HG02981 (cell line): ENCODE data around the gene ZNF385D.

Experiments used
- ATAC-seq: cut with Tn5 transposase; IDR thresholded peaks from one replicate; pipeline ENCODE4 v1.9.1; 2021; ENCODE audit warnings: mild to moderate bottlenecking, moderate library complexity; ENCODE audit not compliant: unreplicated experiment

Gene ZNF385D

DNA sequence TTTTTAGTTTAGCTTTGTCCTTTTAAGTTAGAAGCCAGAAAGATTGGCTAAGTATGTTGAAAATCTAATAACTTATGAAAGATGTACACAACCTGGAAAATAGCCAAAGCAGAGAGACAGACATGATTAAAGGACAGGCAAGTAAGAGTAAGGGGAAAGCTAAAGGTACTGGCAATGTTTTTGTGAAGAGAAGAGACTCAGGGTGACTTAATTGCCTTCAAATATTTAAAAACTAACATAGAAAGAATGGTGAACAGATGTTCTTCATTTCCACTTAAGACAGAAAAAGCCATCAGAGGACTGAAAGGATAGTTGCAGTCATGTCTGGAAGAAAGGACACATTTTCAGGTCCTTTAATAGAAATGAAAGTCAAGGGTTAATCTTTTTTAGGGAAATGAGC is 68.8 kb downstream of the ZNF385D start:
- no peak for ATAC-seq

DNA sequence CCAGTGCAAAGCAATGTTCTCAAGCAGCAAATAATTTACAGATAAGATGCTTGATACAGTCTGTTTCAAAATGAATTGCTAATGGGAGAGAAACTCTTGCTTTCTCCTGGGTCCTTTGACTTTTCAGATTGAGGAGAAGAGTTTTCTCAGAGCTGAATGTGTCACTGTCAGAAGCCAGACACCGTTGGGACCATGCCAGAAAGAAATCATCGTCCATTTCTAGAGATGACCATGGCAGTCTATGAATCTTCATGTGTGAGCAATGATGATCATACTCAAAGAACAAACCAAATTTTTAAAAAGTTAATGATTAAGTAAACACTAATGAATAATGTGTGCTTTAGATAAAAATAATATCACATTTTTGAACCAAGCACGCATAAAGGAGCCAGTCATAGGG is 77.6 kb downstream of the ZNF385D start:
- ATAC-seq, result no peak

DNA sequence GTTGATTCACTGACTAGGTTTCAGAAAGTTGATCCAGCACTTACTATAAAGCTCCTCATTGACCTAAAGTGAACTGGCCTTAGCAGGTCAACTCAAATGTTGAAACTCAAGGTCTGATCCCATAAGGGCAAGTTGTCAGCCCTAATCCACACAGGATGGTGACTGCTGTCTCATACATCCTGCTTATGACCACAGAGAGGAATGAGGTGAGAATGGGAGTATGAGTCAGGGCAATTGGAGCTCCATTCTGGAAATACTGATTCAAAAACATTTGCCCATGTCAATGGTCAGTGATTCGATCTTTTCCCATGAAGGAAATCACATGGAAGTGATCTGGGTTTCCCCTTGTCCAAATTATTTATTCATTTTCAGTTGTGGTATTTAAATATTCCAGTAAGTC is 78.7 kb downstream of the ZNF385D start:
- no peak for ATAC-seq

DNA sequence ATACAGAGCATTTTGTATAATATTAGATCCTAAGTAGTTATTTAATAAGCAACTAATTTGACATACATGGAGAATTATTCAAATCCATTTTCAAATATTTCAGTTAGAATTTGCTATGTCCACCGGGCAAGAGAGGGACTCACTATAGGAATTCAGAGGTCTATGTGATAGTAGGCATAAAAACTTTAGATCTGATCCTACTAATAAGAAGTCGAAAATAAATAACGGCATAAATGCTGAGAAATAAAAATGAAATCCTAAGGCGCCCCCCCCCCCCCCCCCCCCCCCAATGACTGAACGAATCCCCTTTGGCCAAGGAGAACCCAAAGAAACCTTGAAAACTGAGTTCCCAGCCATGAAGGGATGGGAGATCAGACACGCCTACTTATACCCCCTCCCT is 80.6 kb downstream of the ZNF385D start:
- ATAC-seq, result no peak

DNA sequence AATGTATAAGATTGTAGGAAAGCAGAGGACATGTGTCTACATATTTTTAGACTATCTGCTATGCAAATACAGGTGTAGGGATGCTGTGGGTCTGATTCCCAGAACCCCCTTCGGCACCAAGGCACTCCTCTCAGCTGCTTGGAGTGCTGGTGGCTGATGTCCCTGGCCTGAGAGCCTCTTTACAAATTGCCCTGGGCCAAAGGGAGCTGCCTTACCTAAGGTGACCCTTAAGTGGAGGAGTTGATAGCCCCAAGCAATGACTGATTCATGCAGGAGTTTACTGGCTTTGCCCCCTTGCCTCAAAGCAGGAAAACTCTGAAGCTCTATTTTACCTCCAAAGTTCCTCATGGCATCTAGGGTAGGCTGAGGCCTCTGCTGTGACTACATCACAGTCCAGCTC is 83.0 kb downstream of the ZNF385D start:
- ATAC-seq, result no peak

DNA sequence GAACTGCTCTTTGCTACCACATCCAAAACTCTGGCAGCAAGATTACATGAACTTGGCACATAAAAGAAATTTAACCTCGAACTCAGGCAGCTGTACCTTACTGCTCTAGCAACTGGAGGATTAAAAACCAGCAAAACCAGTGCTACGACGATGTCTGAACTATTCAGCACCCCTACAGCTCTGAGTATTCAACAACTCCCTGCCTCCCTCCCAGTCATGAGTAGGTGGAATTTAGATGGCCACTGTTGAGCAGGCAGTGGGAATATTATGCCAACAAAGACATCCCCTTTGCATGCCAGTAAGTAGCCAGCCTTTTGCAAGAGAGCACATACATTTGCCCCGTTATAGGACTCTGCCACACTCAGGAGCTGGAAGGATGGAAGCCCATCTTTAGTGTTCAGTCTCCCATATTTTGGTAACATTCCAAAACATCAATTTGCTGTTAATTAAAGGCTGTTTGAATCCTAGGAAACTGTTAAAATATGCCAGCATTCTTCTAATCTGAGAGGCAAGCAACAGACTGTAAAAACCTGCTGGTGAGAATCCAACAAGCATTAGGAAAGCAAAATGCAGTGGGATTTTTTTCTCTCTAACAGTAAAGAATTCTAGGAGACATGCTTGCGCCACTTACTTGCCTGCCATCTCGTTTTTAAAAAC is 85.4 kb downstream of the ZNF385D start:
- no peak for ATAC-seq

DNA sequence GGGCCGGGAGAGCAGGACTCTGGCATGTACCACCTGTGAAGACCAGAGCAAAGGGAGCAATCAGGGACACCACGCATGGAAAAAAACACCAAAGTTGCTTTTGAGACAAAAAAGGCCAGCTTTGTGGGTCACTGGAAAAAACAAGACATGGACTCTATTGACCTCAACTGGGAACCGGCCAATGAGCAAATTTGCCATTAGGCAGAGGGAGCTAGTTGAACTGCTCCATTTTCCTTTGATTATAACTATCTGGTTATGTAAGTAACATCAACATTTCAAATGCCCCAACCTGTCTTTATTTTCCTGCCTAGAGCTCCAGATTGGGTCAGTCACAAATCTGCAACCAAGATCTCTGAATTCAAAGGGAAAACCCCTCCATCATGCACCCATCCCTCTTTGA is 86.0 kb downstream of the ZNF385D start:
- ATAC-seq, result no peak

DNA sequence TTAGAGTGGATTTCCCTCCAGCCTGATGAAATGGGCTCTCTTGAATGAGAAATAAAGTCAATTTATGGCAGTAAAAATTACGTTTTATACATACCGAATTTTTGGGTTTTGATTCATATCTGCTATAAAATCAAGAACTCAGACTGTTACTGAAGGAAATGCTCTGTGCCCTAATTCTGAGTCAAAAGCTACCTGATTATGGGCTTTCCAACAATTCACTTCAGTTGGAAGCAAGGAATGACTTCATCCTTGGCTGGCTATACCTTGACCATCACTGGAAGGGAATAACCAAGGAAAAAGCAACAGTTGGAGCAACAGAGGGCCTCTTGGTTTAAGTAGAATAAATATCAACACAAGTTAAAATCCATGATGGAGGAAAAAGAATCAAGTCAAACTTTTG is 88.6 kb downstream of the ZNF385D start:
- ATAC-seq, result no peak

DNA sequence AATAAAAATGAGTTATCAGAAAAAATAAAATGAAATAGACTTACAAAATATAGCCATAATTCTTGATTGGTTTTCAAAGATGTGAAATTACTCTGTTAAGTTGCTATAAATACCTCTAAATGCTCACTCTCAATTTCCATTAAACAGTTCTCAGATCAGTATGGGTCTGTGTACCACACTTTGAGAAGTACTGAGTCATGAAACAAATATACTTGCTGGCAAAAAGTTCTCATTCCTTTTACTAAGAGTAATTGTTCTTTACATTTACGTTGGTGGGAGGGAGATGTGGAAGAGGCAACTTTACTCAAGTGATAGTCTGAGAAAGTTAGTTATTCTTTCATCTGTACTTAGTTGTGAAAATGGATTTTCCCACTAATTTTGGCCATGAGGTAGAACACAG is 96.3 kb downstream of the ZNF385D start:
- ATAC-seq, result no peak

DNA sequence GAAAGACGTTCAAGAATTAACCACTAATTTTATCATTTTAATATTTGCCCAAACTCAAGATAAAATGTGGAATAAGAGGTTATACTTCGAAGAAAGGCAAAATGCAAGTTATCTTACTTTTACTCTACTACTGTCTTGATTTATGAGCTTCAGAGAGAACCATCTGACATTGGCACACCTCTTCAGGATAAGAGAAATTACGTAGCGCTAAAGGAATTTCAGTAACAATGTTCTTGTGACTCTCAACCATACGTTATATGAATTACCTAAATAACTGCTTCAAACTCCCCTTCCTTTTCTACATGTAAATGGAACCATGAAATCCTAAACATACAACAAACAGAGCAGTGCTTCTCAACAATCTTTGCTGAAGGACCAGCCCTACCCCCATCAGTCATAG is 96.8 kb downstream of the ZNF385D start:
- no peak for ATAC-seq

DNA sequence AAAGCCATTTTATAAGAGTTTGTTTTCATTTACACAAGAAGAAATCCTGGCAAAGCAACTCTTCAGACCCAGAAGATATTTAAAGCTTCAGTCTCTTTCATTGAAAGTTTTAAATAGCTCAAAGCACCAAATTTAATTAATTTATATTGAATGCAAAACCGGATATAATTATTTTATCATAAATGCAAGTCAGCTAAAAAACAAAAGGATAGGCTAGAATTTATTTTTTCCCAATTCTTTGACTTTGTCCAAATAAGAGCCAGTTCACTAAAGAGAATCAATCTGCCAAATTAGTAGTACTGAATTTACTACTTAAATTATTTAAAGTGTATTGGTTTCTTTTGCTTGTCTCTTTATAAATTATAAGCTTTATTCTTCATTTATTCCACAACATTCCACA is 101.5 kb downstream of the ZNF385D start:
- no peak for ATAC-seq

DNA sequence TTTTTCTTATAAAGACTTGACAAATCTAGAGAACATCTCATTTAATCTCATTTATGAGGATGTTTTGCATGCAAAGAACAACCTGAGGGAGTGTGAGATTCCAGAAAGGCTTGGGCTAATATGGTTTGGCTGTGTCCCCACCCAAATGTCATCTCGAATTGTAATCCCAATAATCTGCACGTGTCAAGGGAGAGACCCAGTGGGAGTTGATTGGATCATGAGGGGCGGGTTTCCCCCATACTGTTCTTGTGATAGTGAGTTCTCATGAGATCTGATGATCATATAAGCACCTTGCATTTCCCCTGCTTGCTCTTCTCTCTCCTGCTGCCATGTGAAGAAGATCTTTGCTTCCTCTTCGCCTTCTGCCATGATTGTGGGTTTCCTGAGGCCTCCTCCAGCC is 103.0 kb downstream of the ZNF385D start:
- no peak for ATAC-seq

DNA sequence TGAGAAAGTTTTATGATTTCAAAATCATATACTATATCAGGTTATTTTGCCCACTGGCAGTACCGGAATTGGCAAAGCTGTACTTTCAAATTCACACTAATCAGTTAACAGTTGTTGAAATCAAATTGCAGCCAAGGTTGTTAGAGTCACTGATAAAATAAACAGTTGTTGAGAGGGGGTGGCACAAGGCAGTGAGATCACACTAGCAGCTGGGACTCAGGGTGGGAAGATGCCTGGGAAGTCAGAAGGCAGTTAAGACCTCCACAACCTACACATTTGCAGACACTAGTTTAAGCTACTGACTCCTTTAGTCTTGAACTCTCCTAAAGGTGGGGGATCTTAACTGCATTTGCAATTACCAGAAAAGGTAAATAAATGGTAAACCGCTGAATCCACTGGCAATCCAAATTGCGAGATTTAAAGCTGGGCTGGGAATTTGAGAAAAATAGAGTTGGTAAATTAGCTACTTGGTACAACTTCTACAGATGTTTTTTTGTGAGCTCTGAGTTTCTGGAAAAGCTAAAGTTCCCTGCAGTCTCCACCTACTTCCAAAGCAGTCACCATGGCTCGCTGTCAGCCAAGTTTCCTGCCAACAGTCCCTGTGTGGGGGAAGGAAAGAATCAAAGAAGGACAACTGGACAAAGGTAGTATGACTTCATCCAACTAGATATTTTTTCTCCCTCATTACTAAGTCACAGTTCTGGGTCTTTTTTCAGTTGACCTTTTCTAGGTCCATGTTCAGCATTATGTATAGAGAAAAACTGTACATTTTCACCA is 105.7 kb downstream of the ZNF385D start:
- ATAC-seq, result no peak

DNA sequence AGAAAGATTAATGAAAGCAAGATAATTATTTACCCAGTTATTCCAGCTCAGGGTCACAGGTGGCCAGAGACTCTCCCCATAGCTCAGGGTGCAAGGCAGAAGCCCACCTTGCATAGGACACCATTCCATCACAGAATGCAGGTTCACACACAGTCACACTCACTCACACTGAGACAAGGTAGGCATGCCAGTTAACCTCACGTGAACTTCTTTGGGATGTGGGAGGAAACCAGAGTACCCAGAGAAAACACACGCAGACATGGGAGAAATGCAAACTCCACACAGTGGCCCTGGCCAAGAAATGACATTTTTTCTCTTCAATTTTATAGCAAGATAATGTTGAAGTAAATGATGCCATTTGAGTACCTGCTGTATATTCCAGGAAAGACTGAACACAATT is 106.7 kb downstream of the ZNF385D start:
- ATAC-seq, result no peak

DNA sequence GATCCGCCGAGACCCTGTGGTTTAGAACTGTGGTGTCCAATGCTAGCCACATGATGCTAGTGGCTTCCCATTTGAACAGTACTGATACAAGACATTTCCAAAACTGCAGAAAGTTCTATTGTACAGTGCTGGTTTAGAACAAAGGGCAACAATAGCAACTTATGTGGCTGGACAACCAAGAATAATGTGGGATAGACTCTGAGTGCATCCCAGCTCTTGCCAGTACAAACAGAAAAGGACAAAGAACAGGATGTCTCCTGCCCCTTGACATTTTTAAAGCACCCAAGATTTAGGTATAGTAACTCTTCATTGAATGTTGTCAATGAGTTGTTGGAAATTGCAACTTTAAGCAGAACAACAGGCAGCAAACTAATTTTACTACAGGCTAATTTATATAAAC is 107.3 kb downstream of the ZNF385D start:
- no peak for ATAC-seq

DNA sequence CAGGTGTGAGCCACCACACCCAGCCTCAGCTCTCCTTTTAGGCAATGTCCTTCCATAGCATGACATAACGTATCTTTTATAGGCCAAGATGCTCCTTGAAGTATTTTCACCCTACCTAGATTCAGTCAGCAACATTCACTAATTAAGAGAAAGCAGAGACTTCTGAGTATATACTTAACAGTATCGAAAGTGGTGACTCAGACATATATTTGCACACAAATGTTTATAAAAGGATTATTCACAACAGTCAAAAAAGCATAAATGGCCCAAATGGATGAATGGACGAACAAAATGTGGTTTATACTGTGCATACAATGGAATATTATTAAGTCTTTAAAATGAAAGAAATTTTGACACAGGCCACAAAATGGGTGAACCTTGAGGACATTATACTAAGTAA is 108.6 kb downstream of the ZNF385D start:
- no peak for ATAC-seq

DNA sequence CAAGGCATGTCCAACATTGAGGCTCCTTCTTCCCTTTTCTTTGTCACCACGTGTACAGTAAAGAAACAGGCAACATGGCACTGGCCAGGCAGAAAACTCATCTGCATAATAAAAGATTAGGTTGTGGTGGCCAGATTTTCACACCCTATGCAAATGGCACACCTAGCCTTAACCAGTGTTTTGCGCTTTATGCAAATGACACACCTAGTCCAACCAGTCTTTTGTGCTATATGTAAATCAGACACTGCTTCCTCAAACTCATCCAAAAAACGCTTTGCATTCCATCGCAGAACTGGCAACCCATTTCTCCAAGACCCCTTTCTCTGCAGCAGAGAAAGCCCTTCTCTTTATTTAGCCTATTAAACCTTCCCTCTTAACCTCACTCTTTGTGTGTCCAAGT is 109.1 kb downstream of the ZNF385D start:
- no peak for ATAC-seq

DNA sequence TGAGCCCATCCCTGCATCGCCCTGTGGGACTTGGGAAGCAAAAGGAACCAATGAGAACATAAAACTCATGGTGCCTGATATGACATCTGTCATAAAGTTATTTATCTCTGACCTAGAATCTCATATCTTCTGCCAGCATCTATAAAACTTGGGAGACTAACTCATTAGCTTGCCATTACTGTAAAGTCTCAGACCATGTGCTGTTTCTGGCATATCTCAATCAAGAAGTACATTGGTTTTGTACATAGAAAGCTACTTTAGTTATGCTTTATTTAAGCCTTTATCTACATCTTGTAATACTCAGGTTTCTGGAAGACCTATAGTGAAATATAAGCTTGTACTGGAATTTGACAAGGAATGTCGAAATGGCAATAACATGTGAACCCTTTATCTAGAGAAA is 112.5 kb downstream of the ZNF385D start:
- no peak for ATAC-seq

DNA sequence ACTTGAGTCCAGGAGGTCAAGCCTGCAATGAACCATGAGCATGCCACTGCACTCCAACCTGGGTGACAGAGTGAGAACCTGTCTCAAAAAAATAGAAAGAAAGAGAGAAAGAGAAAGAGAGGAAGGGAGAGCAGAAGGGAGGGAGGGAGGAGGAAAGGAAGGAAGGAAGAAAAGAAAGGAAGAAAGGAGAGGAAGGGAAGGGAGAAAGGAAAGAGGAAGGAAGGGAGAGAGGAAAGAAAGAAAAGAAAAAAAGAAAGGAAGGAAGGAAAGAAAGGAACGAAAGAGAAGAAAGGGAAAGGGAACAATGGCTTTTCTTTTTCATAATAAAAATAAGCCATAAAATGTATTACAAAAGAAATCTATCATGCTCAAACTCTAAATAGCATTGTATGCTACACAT is 116.9 kb downstream of the ZNF385D start:
- ATAC-seq, result no peak

DNA sequence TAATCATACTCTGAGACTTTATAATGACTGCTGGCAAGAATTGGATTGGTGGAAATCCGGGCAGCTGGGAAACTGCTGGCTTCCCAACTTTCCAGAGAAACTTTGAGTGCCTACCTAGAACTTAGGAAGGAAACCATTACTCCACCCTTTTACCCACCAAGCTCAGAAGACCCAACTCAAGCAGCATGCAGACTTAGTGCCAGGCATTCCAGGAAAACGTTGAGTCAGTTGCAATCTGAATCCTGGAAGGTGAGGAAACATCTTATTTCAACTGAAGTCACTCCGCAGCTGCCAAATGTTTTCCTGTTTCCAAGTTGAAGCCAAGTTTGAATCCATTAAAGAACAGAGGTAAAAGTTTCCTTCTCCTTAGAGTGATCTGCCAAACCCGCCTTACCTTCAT is 126.5 kb downstream of the ZNF385D start:
- ATAC-seq, result no peak

DNA sequence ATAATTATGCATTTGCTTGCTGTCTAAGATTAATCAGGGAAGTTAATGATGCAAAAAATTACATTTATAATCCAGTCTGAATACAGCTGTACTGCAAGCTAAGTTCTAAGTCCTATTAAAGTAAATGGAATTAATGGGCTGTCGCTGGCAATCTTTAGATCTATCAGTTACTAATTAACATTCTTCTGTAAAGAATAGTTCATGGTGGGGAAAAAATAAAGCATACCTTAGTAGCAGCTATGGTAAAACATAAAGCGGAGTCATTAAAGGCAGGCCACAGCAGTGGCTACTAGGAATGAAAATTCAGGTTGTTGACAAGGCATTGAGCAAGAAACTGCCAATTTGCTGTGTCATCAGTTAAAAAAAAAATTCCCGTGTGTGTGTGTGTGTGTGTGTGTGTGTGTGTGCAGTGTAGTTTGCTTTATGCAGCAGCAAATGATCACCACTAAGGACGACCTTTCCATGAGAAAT is 129.8 kb downstream of the ZNF385D start:
- ATAC-seq, result no peak

DNA sequence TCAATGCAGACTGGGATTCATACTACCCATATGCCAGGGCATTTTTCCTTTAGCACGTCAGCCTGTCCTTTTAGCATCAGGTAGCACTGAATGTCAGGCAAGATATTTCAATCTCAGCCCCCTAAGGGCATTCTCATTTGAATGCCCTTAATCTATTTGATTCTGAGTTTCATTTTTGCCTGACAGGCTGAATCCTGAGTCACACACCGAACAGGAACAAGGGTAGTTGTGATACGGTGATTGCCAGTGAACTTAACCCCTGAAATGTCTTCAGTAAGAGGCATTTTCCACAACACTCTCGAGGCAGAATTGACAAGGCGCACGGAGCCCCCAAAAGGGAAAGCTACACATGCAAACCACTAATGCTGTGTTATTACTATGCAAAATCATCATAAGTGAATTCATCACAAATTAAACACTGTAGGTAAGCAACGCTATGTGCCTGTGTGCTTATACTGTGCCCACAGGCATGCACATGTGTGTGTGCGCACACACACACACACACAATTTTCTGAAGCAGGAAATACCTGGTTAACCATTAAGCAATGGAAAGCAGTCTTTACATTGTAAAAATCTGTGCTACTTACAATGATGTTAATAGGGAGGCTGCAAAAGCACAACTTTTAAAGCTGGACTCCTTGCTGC is 130.4 kb downstream of the ZNF385D start:
- ATAC-seq, result no peak
